K562 (cell line): ENCODE measurements around the gene MLLT1. TPM values are rescaled to one million over a fixed set of nuclear protein-coding genes. Genes with fewer than 3 reads are reported as not detected.

ENCODE experiments used
- BACH1 ChIP-seq: fragments of 200-800 bp; sonication (Bioruptor generic); IDR thresholded peaks from 2 replicates; pipeline ENCODE4 v1.6.1; 2016; ENCODE audit warnings: missing genetic modification characterization, missing compliant biosample characterization
- CBFA2T2 ChIP-seq: fragments of 450-650 bp; conservative IDR thresholded peaks from 2 replicates; pipeline ENCODE4 v1.6.1; 2017; ENCODE audit warnings: mild to moderate bottlenecking
- CBX8 ChIP-seq: fragments of 200-600 bp; sonication (generic); IDR thresholded peaks from 2 replicates; pipeline ENCODE4 v1.6.1; 2012; ENCODE audit warnings: borderline replicate concordance, mixed run types, low read depth, mild to moderate bottlenecking, moderate library complexity, mixed read lengths, low read length, control low read depth, inconsistent platforms; ENCODE audit not compliant: poor library complexity, severe bottlenecking; ENCODE audit errors: extremely low read depth
- CHD2 ChIP-seq: IDR thresholded peaks from 2 replicates; pipeline ENCODE4 v1.6.1; 2011; ENCODE audit warnings: low read depth, low read length
- DDX20 ChIP-seq: fragments of 450-650 bp; IDR thresholded peaks from 2 replicates; pipeline ENCODE4 v1.6.1; 2016; ENCODE audit warnings: missing genetic modification characterization, low read depth, mild to moderate bottlenecking, missing compliant biosample characterization, moderate library complexity
- EGR1 ChIP-seq: fragments of 450-650 bp; conservative IDR thresholded peaks from 2 replicates; pipeline ENCODE4 v1.6.1; 2017; ENCODE audit warnings: mild to moderate bottlenecking
- ETS1 ChIP-seq: conservative IDR thresholded peaks from 2 replicates; pipeline ENCODE4 v1.6.1; 2011; ENCODE audit warnings: low read depth, mild to moderate bottlenecking, low read length; ENCODE audit not compliant: control insufficient read depth
- FOXJ2 ChIP-seq: fragments of 200-800 bp; sonication (Bioruptor generic); IDR thresholded peaks from 2 replicates; pipeline ENCODE4 v1.6.1; 2016; ENCODE audit warnings: missing genetic modification characterization, missing compliant biosample characterization
- GABPB1 ChIP-seq: sonication (generic); formaldehyde crosslinking; IDR thresholded peaks from 2 replicates; pipeline ENCODE4 v1.8.0; 2022; ENCODE audit warnings: mild to moderate bottlenecking, missing genetic modification reagents
- HNRNPL ChIP-seq: fragments of 200-400 bp; formaldehyde crosslinking; IDR thresholded peaks from 2 replicates; pipeline ENCODE4 v1.6.1; 2017; ENCODE audit warnings: low read depth, mild to moderate bottlenecking, low read length
- MITF ChIP-seq: IDR thresholded peaks from 2 replicates; pipeline ENCODE4 v1.6.1; 2014; ENCODE audit warnings: antibody characterized with exemption
- NBN ChIP-seq: fragments of 450-650 bp; IDR thresholded peaks from 2 replicates; pipeline ENCODE4 v1.6.1; 2016; ENCODE audit warnings: low read depth, mild to moderate bottlenecking
- POLR2G ChIP-seq: fragments of 200-400 bp; formaldehyde crosslinking; IDR thresholded peaks from 2 replicates; pipeline ENCODE4 v1.6.1; 2017; ENCODE audit warnings: low read depth, mild to moderate bottlenecking, antibody characterized with exemption, low read length, moderate library complexity
- RAD21 ChIP-seq, 2 experiments: fragments of 250-450 bp in 1 of 2; fragments of 450-650 bp in 1 of 2; sonication (Bioruptor Pico) in 1 of 2; formaldehyde crosslinking in 1 of 2; IDR thresholded peaks in 1 of 2; conservative IDR thresholded peaks in 1 of 2; 2 replicates each; pipeline versions ENCODE4 v1.4.0 to v1.8.0; 2020 to 2022; ENCODE audit warnings: mild to moderate bottlenecking in 2 of 2, moderate library complexity in 1 of 2
- RBM22 ChIP-seq: fragments of 200-400 bp; formaldehyde crosslinking; IDR thresholded peaks from 2 replicates; pipeline ENCODE4 v1.6.1; 2018; ENCODE audit warnings: low read length, low read depth; ENCODE audit not compliant: poor library complexity, severe bottlenecking
- SMC3 ChIP-seq: conservative IDR thresholded peaks from 2 replicates; pipeline ENCODE4 v1.6.1; 2011; ENCODE audit warnings: low read depth, low read length, improper control_type of control experiment; ENCODE audit not compliant: insufficient read depth
- STAT5A ChIP-seq: IDR thresholded peaks from 2 replicates; pipeline ENCODE4 v1.6.1; 2012; ENCODE audit warnings: low read length, inconsistent platforms, borderline replicate concordance
- TOE1 ChIP-seq, 2 experiments: fragments of 450-650 bp in 1 of 2; sonication (generic) in 1 of 2; formaldehyde crosslinking in 1 of 2; IDR thresholded peaks; 2 replicates each; pipeline versions ENCODE4 v1.7.1 to v1.8.0; 2016 to 2022; ENCODE audit warnings: borderline replicate concordance in 2 of 2, mild to moderate bottlenecking in 2 of 2, antibody characterized with exemption in 1 of 2, inconsistent platforms in 1 of 2, low read depth in 1 of 2, missing genetic modification reagents in 1 of 2, moderate library complexity in 1 of 2
- YY1 ChIP-seq, 3 experiments: IDR thresholded peaks; 2 replicates each; pipeline ENCODE4 v1.6.1; 2011; ENCODE audit warnings: low read length in 2 of 3, mild to moderate bottlenecking in 2 of 3, moderate library complexity in 2 of 3, borderline replicate concordance in 1 of 3, control low read depth in 1 of 3, low read depth in 1 of 3; ENCODE audit not compliant: insufficient read depth in 3 of 3, insufficient replicate concordance in 2 of 3, control insufficient read depth in 1 of 3, insufficient read length in 1 of 3; ENCODE audit errors: extremely low read depth in 1 of 3
- ZBTB2 ChIP-seq: fragments of 450-650 bp; IDR thresholded peaks from 2 replicates; pipeline ENCODE4 v1.6.1; 2016; ENCODE audit warnings: antibody characterized with exemption
- ZFX ChIP-seq: sonication (generic); formaldehyde crosslinking; IDR thresholded peaks from 2 replicates; pipeline ENCODE4 v1.8.0; 2022; ENCODE audit warnings: mild to moderate bottlenecking, missing genetic modification reagents, moderate library complexity
- ZNF76 ChIP-seq: fragments of 250-450 bp; sonication (Bioruptor Pico); IDR thresholded peaks from 2 replicates; pipeline ENCODE4 v1.4.0; 2020; ENCODE audit warnings: mild to moderate bottlenecking, moderate library complexity, borderline replicate concordance
- polyA plus RNA-seq, 8 experiments: library from polyadenylated mRNA; depleted of rRNA in 4 of 8; stranded (reverse) in 5 of 8; unstranded in 3 of 8; fragments of >200 nt; fragmentation: Nextera tagmentation in 2 of 8; fragmentation: Illumina TruSeq in 1 of 8; extraction: Ambion mirVana in 2 of 8; extraction: Trizol in 1 of 8; gene quantifications; 2 replicates each; pipeline versions ENCODE4 v1.2.1 to v1.2.3, GENCODE V29; 2011 to 2014; ENCODE audit warnings: inconsistent platforms in 1 of 8, missing spikeins in 1 of 8
- total RNA-seq, 7 experiments: library from RNA; depleted of rRNA in 6 of 7; stranded (reverse); fragments of >200 nt in 6 of 7; fragmentation: Illumina TruSeq in 2 of 7; extraction: Trizol in 2 of 7; gene quantifications; 2 replicates each; pipeline versions ENCODE4 v1.2.1 to v1.2.3, GENCODE V29; 2011 to 2021; ENCODE audit warnings: low replicate concordance in 1 of 7

Gene MLLT1
- total and polyA plus RNA-seq, 9 of the 15 experiments (the other 6 are each of a cell fraction or from before 2014, with no cell fraction given), result 0.23 to 63.5 (median 15.4) TPM

- no peak for TF ChIP-seq ZNF76 (CRISPR knock-in tag)
- TF ChIP-seq POLR2G, result peak; percentile 51; the same call in 1 of the 2 replicates
- TF ChIP-seq ZFX, result 0 out of 2 replicates have a peak, but pooled peaks have one; percentile 22
- TF ChIP-seq RBM22, result no peak
- peak; percentile 18; the same call in 1 of the 2 replicates for TF ChIP-seq CBFA2T2
- TF ChIP-seq TOE1 (IDR thresholded peaks at IDR 0.05; ENCODE audit: borderline replicate concordance), result peak; percentile 92
- TF ChIP-seq TOE1 (CRISPR knock-in tag; IDR thresholded peaks at IDR 0.05; ENCODE audit: borderline replicate concordance, low read depth), result no peak
- TF ChIP-seq EGR1, result no peak
- no peak for TF ChIP-seq SMC3
- 0 out of 2 replicates have a peak, but pooled peaks have one; percentile 32 for TF ChIP-seq MITF
- TF ChIP-seq RAD21 (CRISPR knock-in tag; conservative IDR thresholded peaks at IDR 0.05 in 1 of 2, IDR thresholded peaks at IDR 0.05 in 1 of 2), result no peak
- no peak for TF ChIP-seq NBN
- no peak for TF ChIP-seq HNRNPL
- TF ChIP-seq DDX20 (tag), result no peak
- no peak for TF ChIP-seq YY1 (IDR thresholded peaks at IDR 0.05; ENCODE audit: borderline replicate concordance in 1 of 3, control insufficient read depth in 1 of 3, extremely low read depth in 1 of 3, insufficient read depth in 3 of 3, insufficient read length in 1 of 3, insufficient replicate concordance in 2 of 3, low read depth in 1 of 3, low read length in 2 of 3)
- TF ChIP-seq BACH1 (tag), result no peak
- 0 out of 2 replicates have a peak, but pooled peaks have one; percentile 26 for TF ChIP-seq CHD2
- no peak for TF ChIP-seq ETS1
- peak; percentile 99 for TF ChIP-seq FOXJ2 (tag)
- no peak for TF ChIP-seq GABPB1 (CRISPR knock-in tag)
- no peak for TF ChIP-seq CBX8
- TF ChIP-seq STAT5A, result no peak
- TF ChIP-seq ZBTB2, result no peak
Observed at GRCh38 chr19:6216996-6217751, 62.6 kb downstream of the MLLT1 start (continued).
